Peyer's patch (tissue), 4 donors: ENCODE data around the gene WDR46. TPM values are rescaled to one million over a fixed set of nuclear protein-coding genes. Genes with fewer than 3 reads are reported as not detected.

Experiments used
- DNase-seq, 3 donors: peaks; one replicate each; pipeline ENCODE4 v3.0.0-alpha.2; 2017 to 2019
- H3K27ac ChIP-seq, 4 donors: fragments of 200-600 bp; sonication (generic); one replicate each; pipeline ENCODE4 v1.5.1; 2016 to 2019
- H3K27me3 ChIP-seq, 2 donors: fragments of 200-600 bp; sonication (generic); one replicate each; pipeline ENCODE4 v1.5.1; 2019
- H3K36me3 ChIP-seq, 3 donors: fragments of 200-600 bp; sonication (generic); one replicate each; pipeline ENCODE4 v1.5.1; 2016 to 2019
- H3K4me1 ChIP-seq, 4 donors: fragments of 200-600 bp; sonication (generic); one replicate each; pipeline ENCODE4 v1.5.1; 2016 to 2019
- H3K4me3 ChIP-seq, 4 donors: fragments of 200-600 bp; sonication (generic); 1 replicate in 3 of 4; 2 replicates in 1 of 4; pipeline ENCODE4 v1.5.1; 2016 to 2019; ENCODE audit warnings: mild to moderate bottlenecking in 1 of 4
- H3K9me3 ChIP-seq, 4 donors: fragments of 200-600 bp; sonication (generic); one replicate each; pipeline ENCODE4 v1.5.1; 2016 to 2019; ENCODE audit warnings: mild to moderate bottlenecking in 1 of 4
- CTCF ChIP-seq, 6 experiments: fragments of 450-650 bp in 4 of 6; fragments of 200-600 bp in 2 of 6; sonication (generic) in 1 of 6; IDR thresholded peaks; one replicate each; pipeline ENCODE4 v1.5.1; 2017 to 2019; ENCODE audit warnings: antibody characterized with exemption in 6 of 6, mild to moderate bottlenecking in 3 of 6, moderate library complexity in 1 of 6
- POLR2A ChIP-seq, 2 donors: fragments of 450-650 bp; IDR thresholded peaks; one replicate each; pipeline ENCODE4 v1.5.1; 2017; ENCODE audit warnings: antibody characterized with exemption in 2 of 2, mild to moderate bottlenecking in 2 of 2, moderate library complexity in 2 of 2
- total RNA-seq, 4 donors: library from RNA; depleted of rRNA; stranded (reverse); fragments of >200 nt; gene quantifications; one replicate each; pipeline ENCODE4 v1.1.0, GENCODE V29; 2016

Gene WDR46
- total RNA-seq, 4 donors from 2014 or later: 22.1 to 102 (median 34.3) TPM

DNA sequence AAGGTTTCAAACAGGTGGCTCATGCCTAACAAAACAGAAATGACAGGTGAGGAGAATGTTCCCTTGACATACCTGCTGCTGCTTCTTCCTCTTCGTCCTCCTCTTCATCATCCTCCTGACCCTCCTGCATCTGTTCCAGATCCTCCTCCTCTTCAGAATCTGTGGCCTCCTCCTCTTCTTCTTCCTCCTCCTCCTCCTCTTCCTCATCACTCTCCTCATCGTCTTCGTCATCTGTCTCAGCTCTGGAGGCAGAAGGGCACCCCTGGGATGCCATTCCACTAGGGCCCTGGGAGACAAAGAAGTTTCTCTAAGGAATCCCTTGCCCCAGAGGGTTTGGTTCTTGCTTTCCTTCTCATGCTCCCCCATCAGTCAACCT, 30.9 kb upstream of the WDR46 start:
- peak overlapping the region in 1 of 4 donors; percentile 13 for H3K27ac ChIP-seq

DNA sequence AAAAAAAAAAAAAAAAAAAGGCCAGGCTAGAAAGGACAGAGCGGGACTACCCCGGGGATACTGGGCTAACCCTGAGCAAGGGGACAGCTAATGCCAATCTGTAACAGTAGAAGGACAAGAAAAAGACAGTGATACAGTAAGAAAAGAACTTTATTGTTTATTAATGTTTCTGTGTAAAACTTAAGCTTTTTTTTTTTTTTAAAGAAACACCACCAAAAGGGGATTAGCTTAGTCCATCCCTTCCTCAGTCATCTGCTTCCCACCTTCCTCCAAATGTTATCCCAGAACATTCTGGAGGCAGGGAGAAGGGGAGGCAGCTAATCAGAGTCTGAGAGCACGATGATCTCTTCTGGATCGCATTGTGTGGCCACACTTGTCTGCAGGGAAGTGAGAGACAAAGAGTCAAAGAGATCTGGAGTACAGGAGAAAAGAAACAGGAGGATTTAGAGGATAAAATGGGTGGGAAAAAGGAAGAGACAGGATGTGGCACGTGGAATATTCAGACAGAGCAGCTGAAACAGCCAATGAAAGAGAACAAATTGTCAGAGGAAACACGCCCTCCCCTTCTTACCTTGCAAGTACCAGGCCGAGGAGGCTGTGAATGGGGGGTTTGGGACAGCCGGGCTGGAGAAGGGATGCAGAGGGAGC, 29.5 kb upstream of the WDR46 start:
- Histone ChIP-seq H3K4me1 (peaks cover 4 to 69% (median 27%) of the 10 kb centered on the region in 4 donors), H3K36me3 (peaks cover 0 to 29% (median 0%) of the 10 kb centered on the region in 3 donors), H3K9me3 (no peaks in the 10 kb centered on the region), H3K27me3 (no peaks in the 10 kb centered on the region), H3K4me3 (peak overlapping the region; percentile 40 to 60 (median 54)), H3K27ac (peak overlapping the region in 3 of 4 donors; percentile 82 to 89 (median 82))
- DNase-seq: no peak
- no peak for TF ChIP-seq CTCF (IDR thresholded peaks at IDR 0.05)
- TF ChIP-seq POLR2A (IDR thresholded peaks at IDR 0.05): no peak

More for the DNA sequence above, 30.9 kb upstream of the WDR46 start:
- TF ChIP-seq POLR2A (IDR thresholded peaks at IDR 0.05) (no peak), CTCF (IDR thresholded peaks at IDR 0.05) (no peak)
- Histone ChIP-seq H3K27me3 (no peaks in the 10 kb centered on the region), H3K9me3 (no peaks in the 10 kb centered on the region), H3K36me3 (peaks cover 0 to 29% (median 0%) of the 10 kb centered on the region in 3 donors), H3K4me1 (peaks cover 4 to 71% (median 24%) of the 10 kb centered on the region in 4 donors), H3K4me3 (no peak overlapping the region)
- no peak for DNase-seq

- H3K9me3 ChIP-seq: no peaks in the 10 kb centered on the region
- peaks cover 4 to 68% (median 27%) of the 10 kb centered on the region in 4 donors for H3K4me1 ChIP-seq
- peaks cover 0 to 29% (median 0%) of the 10 kb centered on the region in 3 donors for H3K36me3 ChIP-seq
- H3K27ac ChIP-seq: peak within 1 kb of the TSS; percentile 82 to 89 (median 84)
- TF ChIP-seq POLR2A (IDR thresholded peaks at IDR 0.05) (peak in 1 of 2 donors; percentile 42), CTCF (IDR thresholded peaks at IDR 0.05) (peak in 3 of 6 experiments; percentile 8 to 26 (median 15))
- peak within 1 kb of the TSS; percentile 40 to 60 (median 54) for H3K4me3 ChIP-seq
- DNase-seq: peak; percentile 98 to 100 (median 100)
- no peaks in the 10 kb centered on the region for H3K27me3 ChIP-seq
Observed at GRCh38 chr6:33317669-33318425, 28.8 kb upstream of the WDR46 start, which contains the start of gene ZBTB22. Gene ZBTB22, minus strand, starts transcription at chr6:33317744. Its CDS starts 828 bp downstream, at chr6:33316916.

DNA sequence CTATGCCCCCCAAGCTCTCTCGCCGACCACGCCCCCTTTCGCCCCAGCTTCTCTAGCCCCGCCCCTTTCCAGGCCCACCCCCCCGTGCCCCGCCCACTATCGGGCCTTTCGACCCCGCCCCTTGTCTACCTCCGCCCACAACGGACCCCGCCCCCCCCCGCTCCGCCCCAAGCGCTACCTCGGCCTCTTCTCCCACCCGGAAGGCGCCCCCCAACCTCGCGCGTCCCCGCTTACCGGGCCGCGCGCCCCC, 28.3 kb upstream of the WDR46 start:
- no peaks in the 10 kb centered on the region for H3K9me3 ChIP-seq
- peak overlapping the region; percentile 82 to 89 (median 84) for H3K27ac ChIP-seq
- H3K36me3 ChIP-seq: peaks cover 0 to 29% (median 0%) of the 10 kb centered on the region in 3 donors
- DNase-seq: no peak
- H3K4me1 ChIP-seq: peaks cover 4 to 70% (median 28%) of the 10 kb centered on the region in 4 donors
- no peak for TF ChIP-seq POLR2A (IDR thresholded peaks at IDR 0.05)
- no peak for TF ChIP-seq CTCF (IDR thresholded peaks at IDR 0.05)
- H3K27me3 ChIP-seq: no peaks in the 10 kb centered on the region
- H3K4me3 ChIP-seq: peak overlapping the region; percentile 40 to 60 (median 54)

DNA sequence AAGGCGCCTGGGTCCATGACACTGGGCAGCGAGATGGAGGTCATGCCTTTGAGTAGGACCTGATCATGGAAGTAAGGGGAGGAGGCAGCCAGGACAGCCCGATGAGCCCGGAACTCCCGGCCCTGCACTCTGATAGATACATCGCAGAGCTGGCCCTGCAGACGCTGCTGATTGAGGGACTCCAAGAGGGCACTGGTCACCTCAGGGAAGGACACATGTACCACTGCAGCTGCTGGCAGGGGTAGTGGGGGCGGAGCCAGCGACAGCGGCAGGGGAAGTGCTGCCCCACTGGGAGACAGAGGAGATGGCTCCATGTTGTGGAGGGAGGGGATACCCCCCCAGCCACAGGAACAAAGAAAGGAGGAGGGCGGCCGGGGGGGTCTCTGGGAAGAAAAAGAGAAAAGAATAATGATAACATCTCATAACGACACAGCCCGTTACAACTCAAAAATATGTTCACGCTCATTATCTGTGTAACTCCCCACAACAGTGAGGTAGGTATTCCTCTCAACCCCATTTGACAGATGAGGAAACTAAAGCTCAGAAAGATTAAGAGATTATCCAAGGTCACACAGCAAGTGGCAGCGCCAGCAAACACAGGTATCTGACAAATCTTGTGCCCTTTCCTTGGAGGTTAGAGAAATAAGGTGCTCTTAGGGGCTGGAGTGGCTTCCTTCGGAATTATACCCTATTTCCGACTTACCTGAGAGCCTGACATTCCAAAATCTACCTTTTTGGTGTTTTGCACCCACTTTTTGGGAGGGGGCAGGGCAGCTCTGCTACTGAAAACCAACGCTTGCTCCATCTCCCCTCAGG, 27.8 kb upstream of the WDR46 start:
- no peak for DNase-seq
- peak overlapping the region; percentile 40 to 60 (median 54) for H3K4me3 ChIP-seq
- no peaks in the 10 kb centered on the region for H3K27me3 ChIP-seq
- peaks cover 0 to 30% (median 0%) of the 10 kb centered on the region in 3 donors for H3K36me3 ChIP-seq
- no peak for TF ChIP-seq POLR2A (IDR thresholded peaks at IDR 0.05)
- TF ChIP-seq CTCF (IDR thresholded peaks at IDR 0.05): no peak
- H3K27ac ChIP-seq: peak overlapping the region; percentile 82 to 89 (median 84)
- H3K9me3 ChIP-seq: no peaks in the 10 kb centered on the region
- H3K4me1 ChIP-seq: peaks cover 4 to 71% (median 29%) of the 10 kb centered on the region in 4 donors
